GM12872 (cell line): ENCODE data around the gene LZTR1.

Source experiments
- TF ChIP-seq, protein P1 (sequence below): IDR thresholded peaks from 3 replicates; pipeline ENCODE4 v1.5.1; 2011; ENCODE audit warnings: low read depth, mild to moderate bottlenecking, low read length, moderate library complexity; ENCODE audit not compliant: insufficient read depth

Gene LZTR1

DNA sequence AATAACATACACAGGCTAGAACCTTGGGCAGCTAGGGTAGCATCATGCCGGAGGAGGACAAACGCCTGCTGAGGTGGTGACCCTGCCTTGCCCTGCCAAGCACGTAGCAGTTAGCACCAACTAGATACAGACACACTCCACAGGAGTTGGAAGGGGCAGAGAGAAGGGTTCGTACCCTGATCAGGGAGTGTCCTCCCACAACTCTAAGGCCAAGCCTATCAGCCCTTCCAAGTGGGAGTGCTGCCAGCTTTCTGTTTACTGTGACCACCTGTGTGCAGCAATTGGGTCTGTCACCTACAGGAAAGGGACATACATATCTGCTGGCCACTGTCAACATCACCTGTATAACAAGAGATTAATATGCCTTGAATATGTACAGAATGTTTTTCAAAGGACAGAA lies 21.7 kb downstream of the LZTR1 start:
- TF ChIP-seq, protein P1, sequence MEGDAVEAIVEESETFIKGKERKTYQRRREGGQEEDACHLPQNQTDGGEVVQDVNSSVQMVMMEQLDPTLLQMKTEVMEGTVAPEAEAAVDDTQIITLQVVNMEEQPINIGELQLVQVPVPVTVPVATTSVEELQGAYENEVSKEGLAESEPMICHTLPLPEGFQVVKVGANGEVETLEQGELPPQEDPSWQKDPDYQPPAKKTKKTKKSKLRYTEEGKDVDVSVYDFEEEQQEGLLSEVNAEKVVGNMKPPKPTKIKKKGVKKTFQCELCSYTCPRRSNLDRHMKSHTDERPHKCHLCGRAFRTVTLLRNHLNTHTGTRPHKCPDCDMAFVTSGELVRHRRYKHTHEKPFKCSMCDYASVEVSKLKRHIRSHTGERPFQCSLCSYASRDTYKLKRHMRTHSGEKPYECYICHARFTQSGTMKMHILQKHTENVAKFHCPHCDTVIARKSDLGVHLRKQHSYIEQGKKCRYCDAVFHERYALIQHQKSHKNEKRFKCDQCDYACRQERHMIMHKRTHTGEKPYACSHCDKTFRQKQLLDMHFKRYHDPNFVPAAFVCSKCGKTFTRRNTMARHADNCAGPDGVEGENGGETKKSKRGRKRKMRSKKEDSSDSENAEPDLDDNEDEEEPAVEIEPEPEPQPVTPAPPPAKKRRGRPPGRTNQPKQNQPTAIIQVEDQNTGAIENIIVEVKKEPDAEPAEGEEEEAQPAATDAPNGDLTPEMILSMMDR = no peak

DNA sequence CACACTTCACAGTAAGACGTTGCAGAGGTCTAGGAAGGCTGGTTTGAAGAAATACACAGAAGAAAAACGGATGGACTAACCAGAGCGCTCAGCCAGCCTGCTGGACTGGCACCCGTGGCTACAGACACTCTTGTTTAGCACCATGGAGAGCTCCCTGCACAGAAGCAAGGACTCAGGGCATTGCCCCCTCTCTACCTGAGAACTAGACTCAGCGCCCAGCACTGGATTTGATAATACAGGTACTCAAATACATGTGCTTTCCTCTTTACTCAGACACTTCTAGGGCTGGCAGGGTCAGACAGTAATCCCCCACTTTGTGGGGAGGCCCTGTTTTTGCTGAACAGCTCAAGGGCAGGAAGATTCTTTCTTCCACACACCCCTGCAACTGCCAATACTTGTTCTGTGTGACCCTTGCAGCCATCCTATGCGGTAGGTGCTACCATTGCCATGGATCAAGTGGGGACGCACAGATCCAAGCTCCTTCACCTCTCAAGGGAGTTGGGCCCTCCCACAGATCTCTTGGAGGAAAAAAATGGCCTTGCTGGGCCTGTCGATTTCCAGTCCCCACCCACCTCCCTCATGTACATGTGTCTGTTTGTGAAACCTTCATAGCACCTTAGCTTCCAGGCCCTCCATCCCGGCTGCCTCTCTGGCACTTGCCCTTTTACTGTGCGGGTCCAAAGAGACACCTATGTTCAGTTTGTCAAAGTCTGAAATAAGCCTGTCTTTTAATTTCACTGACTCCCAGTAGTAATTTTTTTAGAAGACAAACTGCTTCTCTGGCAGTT lies 27.7 kb downstream of the LZTR1 start:
- TF ChIP-seq, protein P1 = no peak

DNA sequence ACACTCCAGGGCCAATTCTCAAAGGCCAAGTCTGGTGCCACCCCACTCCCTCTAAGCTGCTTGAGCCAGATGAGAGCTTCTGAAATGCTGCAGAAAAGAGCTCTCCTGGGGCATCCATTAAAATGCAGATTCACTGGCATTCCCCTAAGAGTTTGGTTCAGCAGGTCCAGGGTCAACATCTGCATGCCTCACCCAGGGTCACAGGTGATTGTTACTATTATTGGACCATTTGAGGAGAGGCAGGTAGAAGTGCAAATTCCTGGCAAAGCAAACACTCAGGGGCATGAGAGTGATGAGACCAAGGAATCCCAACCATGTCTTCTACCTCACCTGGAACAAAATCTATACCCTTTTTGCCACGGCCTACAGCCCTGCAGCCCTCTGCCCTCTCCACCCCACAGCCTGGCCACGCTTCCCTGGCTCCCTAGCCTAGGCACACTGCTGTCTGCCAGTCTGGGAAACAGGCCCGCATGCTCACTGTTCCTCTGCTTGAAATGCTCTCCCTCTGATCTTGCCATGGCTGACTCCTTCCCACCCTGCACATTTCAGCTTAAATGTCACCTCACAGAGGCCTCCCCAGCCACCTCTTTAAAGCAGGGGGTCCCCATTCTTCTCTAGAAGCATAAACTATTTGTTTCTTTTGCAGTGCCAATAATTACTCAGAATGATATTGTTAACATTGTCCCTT lies 28.5 kb downstream of the LZTR1 start:
- TF ChIP-seq, protein P1 = no peak

DNA sequence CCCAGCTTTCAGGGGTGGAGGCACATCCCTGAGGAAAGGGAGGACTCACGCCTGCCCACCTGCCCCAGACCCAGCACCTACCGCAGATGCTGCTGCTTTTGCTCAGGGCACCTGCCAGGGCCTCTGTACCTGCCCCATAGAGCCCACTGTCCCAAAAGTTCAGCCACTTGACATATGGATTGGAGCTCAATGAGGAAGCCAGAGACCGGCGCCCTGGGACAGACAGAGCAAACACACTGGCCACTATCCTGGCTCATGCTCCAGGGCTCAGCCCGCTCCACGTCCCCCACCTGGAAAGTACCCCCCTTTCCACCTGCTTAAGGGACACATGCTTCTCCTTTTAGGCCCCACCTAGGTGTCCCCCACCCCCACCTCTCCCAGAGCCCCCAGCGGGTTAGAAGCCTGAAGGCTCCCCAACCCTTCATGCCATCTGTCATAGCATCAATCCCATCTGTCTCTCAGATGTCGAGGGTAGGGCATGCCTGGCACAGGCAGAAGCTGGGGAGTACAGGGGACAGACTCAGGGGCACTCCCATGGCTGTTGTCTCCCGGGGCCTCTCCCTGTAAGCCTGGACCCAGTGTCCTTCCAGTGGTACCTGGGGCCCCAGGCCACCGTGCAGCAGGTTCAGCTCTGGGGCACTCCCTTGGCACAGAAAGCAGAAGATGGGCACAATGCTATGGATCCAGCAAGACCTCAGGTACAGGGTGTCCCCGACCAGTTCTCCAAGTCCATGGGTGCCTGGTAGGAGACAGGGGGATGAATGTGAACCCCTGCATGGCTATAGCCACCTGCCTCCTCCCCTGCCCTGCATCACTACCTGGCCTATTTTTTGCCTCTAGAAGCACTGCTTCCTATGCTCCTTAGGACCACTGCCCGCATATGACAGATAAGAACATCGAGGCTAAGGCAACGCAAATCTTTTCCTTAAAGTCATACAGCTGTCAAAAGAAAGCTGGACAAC lies 30.6 kb downstream of the LZTR1 start:
- TF ChIP-seq, protein P1 = no peak

DNA sequence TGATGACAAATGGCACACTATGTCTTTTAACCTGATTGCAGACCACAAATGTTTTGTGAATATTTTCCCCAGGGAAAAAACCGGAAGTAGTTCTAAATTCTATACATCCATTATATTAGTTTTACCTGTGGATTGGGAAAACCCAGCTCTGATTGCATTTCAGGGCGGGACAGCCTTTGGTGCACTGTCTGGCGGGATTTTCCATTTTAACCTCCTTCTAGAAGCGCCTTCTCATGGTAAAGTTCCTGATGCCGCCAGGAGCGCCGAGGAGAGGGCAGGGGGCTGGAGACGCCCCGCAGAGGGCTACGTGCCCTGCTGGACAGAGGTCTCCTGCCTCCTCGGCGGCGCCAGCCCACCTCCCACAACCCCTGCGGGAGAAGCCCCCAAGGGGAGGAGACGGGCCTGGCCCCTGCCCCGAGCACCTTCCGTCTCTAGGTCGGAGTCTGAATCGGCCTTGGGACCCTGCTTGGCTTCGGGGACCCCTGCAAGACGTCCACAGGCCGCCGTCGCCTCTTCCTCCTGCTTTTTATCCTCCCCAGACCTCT lies 31.6 kb downstream of the LZTR1 start:
- TF ChIP-seq, protein P1 = no peak

DNA sequence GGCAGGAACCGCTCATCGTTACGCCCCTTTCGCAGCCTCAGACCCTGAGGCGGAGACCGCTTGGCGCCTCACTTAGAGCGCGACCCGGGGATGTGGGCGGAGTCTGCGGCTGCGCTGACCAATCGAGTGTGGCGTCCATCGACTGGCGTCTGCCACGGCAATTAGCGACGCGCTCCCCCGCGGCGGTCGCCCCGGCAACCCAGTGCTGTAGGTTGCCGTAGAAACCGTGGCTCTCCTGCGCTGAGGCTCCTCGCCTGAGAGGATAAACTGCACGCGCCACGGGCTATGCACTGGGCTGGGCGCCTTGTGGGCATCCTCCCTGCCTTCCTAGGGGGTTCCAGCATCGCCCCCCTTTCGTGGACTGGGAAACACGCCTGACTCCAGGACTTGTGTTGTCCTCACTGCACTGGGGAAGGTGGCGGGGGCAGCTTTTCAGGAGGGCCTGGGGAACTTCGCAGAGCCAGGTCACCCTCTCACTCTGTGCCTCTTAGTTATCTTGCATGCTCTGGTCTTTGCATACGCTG lies 32.2 kb downstream of the LZTR1 start:
- TF ChIP-seq, protein P1 = no peak
